Ovary (tissue), 9 donors: ENCODE data around the gene C2orf76. TPM values are rescaled to one million over a fixed set of nuclear protein-coding genes. Genes with fewer than 3 reads are reported as not detected.

Experiments used
- DNase-seq, 5 donors: peaks; one replicate each; pipeline ENCODE4 v3.0.0-alpha.2; 2019 to 2020
- H3K27ac ChIP-seq, 2 donors: fragments of 200-600 bp; one replicate each; pipeline versions ENCODE4 v1.5.1 to v1.8.0; 2019 to 2022
- H3K27me3 ChIP-seq: fragments of 200-600 bp; one replicate; pipeline ENCODE4 v1.8.0; 2022
- H3K36me3 ChIP-seq: fragments of 200-600 bp; sonication (generic); one replicate; pipeline ENCODE4 v1.5.1; 2019
- H3K4me1 ChIP-seq: one replicate; pipeline ENCODE4 v1.8.1; 2013; ENCODE audit warnings: mild to moderate bottlenecking, moderate library complexity; ENCODE audit not compliant: insufficient read depth
- H3K4me3 ChIP-seq: fragments of 200-600 bp; sonication (generic); one replicate; pipeline ENCODE4 v1.5.1; 2017
- H3K9me3 ChIP-seq, 2 donors: fragments of 200-600 bp in 1 of 2; sonication (generic) in 1 of 2; one replicate each; pipeline versions ENCODE4 v1.5.1 to v1.8.1; 2013 to 2019; ENCODE audit warnings: mild to moderate bottlenecking in 1 of 2, moderate library complexity in 1 of 2
- EP300 ChIP-seq: sonication (generic); formaldehyde crosslinking; IDR thresholded peaks from one replicate; pipeline ENCODE4 v1.6.1; 2017; ENCODE audit warnings: antibody characterized with exemption
- POLR2A ChIP-seq: fragments of 450-650 bp; IDR thresholded peaks from one replicate; pipeline ENCODE4 v1.6.1; 2017; ENCODE audit warnings: antibody characterized with exemption, mild to moderate bottlenecking, moderate library complexity
- WGBS, 3 donors: extraction: QIAGEN DNeasy Blood & Tissue Kit in 1 of 3; methylation state at CpG; one replicate each; pipeline versions ENCODE4 v1.1.5 to v1.1.7; 2013 to 2017; 5-methylcytosine and 5-hydroxymethylcytosine counted together
- intact Hi-C, 4 donors: fragments of 100-400 bp; cut with DNase I; formaldehyde crosslinking; loops; one replicate each; pipeline versions ENCODE4 v1.11.0 to v1.15.1; 2022 to 2023
- polyA plus RNA-seq, 2 donors: library from polyadenylated mRNA; stranded (reverse); fragments of 200-250 nt in 1 of 2; fragments of 350-450 nt in 1 of 2; fragmentation: Illumina TruSeq in 1 of 2; extraction: RNeasy Lipid Tissue Mini Kit (QIAGEN cat#74804) in 1 of 2; gene quantifications; one replicate each; pipeline ENCODE4 v1.2.3, GENCODE V29; 2013 to 2014
- total RNA-seq, 7 donors: library from RNA; depleted of rRNA in 2 of 7; stranded (reverse); fragments of >200 nt in 2 of 7; fragmentation: NEBNext Ultra II Directional in 3 of 7; extraction: Animal tissue kit (Norgen Biotek cat#: 25700) in 3 of 7; gene quantifications; one replicate each; pipeline versions ENCODE4 v1.1.0 to v1.2.4, GENCODE V29; 2016 to 2023
- TF ChIP-seq, protein P1 (sequence below), 3 donors: fragments of 450-650 bp in 2 of 3; fragments of 200-600 bp in 1 of 3; IDR thresholded peaks; one replicate each; pipeline versions ENCODE4 v1.5.1 to v1.8.0; 2016 to 2022; ENCODE audit warnings: antibody characterized with exemption in 3 of 3, mild to moderate bottlenecking in 1 of 3
- donor health status: DM: no; HTN: no; CAD: no; lungs with moderate emphysema.
- donor health status: DM: no; HTN: no; CAD: no.
- donor health status: Bipolar disorder and iron deficiency.
- donor health status: DM: yes; HTN: yes; CAD: no.
- donor health status: DM: no; HTN: no; CAD: no.
- donor health status: DM: yes; HTN: yes; CAD: no.

Gene C2orf76
- total and polyA plus RNA-seq, 9 donors, result 12.0 to 24.1 (median 14.1) TPM

DNA sequence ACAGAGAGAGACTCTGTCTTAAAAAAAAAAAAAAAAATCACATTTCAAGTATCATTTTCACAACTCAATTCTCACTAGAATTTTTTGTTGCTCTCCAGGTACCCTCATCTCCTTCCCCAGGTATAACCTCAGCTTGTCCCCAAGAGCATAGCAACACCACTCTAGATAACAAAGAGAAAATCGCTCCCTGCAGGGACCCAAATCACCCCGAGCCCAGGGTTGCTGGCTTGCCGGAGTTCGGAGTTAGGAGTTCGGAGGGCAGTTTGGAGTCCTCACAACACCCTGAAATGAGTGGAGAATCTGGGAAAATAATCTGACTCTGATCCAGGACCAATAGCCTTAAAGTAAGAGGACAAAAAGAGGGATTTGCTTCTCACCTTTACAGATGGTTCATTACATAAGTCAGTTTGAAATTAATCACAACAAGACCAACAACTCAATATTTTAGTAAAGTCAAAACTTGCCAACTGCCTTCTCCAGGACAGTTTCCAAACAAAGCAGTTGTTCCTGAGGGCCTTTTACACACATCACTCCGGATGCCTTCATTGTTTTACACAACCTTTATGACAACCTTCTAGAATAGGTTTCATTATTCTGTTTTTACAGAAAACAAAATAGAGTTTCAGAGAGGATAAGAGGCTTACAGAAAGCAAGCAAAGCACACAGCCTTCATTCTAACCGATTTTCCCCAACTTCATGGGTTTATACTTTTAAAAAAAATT, 59.1 kb downstream of the C2orf76 start:
- no peak for TF ChIP-seq POLR2A
- no peak for TF ChIP-seq EP300
- TF ChIP-seq, protein P1, sequence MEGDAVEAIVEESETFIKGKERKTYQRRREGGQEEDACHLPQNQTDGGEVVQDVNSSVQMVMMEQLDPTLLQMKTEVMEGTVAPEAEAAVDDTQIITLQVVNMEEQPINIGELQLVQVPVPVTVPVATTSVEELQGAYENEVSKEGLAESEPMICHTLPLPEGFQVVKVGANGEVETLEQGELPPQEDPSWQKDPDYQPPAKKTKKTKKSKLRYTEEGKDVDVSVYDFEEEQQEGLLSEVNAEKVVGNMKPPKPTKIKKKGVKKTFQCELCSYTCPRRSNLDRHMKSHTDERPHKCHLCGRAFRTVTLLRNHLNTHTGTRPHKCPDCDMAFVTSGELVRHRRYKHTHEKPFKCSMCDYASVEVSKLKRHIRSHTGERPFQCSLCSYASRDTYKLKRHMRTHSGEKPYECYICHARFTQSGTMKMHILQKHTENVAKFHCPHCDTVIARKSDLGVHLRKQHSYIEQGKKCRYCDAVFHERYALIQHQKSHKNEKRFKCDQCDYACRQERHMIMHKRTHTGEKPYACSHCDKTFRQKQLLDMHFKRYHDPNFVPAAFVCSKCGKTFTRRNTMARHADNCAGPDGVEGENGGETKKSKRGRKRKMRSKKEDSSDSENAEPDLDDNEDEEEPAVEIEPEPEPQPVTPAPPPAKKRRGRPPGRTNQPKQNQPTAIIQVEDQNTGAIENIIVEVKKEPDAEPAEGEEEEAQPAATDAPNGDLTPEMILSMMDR (IDR thresholded peaks at IDR 0.05), result no peak
- intact Hi-C loops, result no loop called here
- no peak for DNase-seq
- Histone ChIP-seq H3K4me1 (peaks cover 1% of the 10 kb centered on the region), H3K27ac (peak overlapping the region in 1 of 2 donors; percentile 76), H3K4me3 (no peak overlapping the region), H3K36me3 (no peaks in the 10 kb centered on the region), H3K27me3 (no peaks in the 10 kb centered on the region), H3K9me3 (no peaks in the 10 kb centered on the region)
- WGBS, 3 donors, result 90 to 94% (median 94%) methylated on average over 7 of the region's 7 CpGs

DNA sequence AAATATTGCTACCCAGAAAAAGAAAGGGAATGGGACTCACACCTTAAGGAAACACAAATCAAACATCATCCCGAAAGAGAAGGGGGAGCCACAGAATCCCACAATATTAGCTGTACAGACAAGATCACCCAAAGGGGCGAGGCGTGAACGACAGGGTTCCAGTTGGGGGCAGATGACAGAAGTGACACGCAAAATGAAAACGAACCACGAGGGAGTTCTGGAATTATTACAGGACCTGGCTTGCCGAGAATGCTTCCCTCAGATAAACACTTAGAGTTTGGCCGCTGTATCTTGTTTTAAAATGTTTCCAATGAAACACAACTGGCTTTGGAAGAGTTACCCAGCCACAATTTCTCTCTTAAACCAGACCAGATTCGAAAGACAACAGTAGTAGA, 60.4 kb downstream of the C2orf76 start:
- TF ChIP-seq POLR2A (no peak), EP300 (no peak)
- TF ChIP-seq, protein P1 (IDR thresholded peaks at IDR 0.05), result no peak
- Histone ChIP-seq H3K36me3 (no peaks in the 10 kb centered on the region), H3K4me1 (peaks cover 1% of the 10 kb centered on the region), H3K27me3 (no peaks in the 10 kb centered on the region), H3K9me3 (no peaks in the 10 kb centered on the region), H3K4me3 (peak overlapping the region; percentile 11), H3K27ac (peak overlapping the region in 1 of 2 donors; percentile 76)
- WGBS, 3 donors, result 15 to 31% (median 23%) methylated on average over 10 of the region's 10 CpGs
- no peak for DNase-seq
- intact Hi-C loops, result no loop called here

DNA sequence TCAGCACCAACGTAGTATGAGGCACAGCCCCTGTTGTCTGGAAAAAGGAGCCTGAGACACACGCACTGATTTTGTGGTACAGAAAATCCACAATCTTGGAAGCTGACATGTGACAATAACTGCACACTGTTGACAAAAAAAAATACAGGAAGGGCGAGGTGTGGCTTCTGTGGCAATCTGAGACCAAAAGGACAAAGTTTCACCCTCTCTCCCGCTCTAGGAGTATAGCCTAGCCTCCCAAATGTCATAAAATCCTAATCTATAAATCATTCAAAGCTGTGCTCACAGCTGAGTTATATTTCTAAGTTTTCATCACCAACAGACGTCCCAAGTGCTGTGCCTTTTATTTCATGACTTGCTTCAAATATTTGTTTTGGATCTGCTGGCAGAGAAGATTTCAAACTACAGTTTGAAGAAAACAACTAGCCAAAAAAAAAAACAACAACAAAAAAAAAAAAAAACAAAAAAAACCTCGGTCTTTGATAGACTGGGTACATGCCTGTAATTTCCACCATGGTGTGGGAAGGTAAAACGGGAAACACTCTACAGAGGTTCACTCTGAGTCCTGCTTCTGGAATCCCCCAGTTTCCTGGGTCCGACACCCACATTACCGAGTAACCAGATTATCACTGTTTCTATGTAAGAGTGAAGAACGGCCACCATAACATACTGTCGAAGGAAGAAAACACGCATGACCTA, 61.0 kb downstream of the C2orf76 start:
- no peaks in the 10 kb centered on the region for H3K36me3 ChIP-seq
- H3K4me3 ChIP-seq, result no peak overlapping the region
- intact Hi-C loops, result no loop called here
- peaks cover 1% of the 10 kb centered on the region for H3K4me1 ChIP-seq
- 50 to 63% (median 54%) methylated on average over 12 of the region's 12 CpGs for WGBS, 3 donors
- no peaks in the 10 kb centered on the region for H3K9me3 ChIP-seq
- TF ChIP-seq, protein P1 (IDR thresholded peaks at IDR 0.05), result no peak
- TF ChIP-seq EP300 (no peak), POLR2A (no peak)
- DNase-seq, result no peak
- H3K27me3 ChIP-seq, result no peaks in the 10 kb centered on the region
- H3K27ac ChIP-seq, result peak overlapping the region in 1 of 2 donors; percentile 76

DNA sequence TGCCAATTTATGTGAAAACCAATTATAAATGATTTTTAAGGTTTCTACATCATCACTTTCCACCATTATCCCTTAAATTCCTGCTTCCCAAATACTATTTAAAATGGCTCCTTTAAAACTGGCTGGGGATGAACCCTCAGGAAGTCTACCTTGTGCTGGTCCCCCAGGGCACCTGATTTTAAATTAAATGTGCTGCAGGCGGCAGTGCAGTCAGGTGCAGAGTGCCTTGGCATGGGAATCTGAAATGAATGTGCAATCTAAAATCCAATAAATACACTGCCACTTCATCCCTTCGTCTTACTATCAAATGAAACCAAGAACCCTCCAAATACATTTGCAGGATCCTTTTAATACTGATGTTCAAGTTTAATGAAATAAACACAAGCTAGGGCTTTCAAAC, 61.8 kb downstream of the C2orf76 start:
- Histone ChIP-seq H3K4me3 (no peak overlapping the region), H3K27ac (peak overlapping the region in 1 of 2 donors; percentile 76), H3K27me3 (no peaks in the 10 kb centered on the region), H3K9me3 (no peaks in the 10 kb centered on the region), H3K36me3 (no peaks in the 10 kb centered on the region), H3K4me1 (peaks cover 1% of the 10 kb centered on the region)
- 90 to 94% (median 93%) methylated on average over 2 of the region's 2 CpGs for WGBS, 3 donors
- TF ChIP-seq POLR2A (no peak), EP300 (no peak)
- TF ChIP-seq, protein P1 (IDR thresholded peaks at IDR 0.05), result no peak
- no peak for DNase-seq
- intact Hi-C loops, result no loop called here
